Neural progenitor cell (in vitro differentiated cells): Measurements from ENCODE around the gene DNAJA4.

ENCODE experiments used
- CTCF ChIP-seq: fragments of 200-600 bp; sonication (generic); IDR thresholded peaks from 2 replicates; pipeline ENCODE4 v1.5.1; 2017; ENCODE audit warnings: antibody characterized with exemption, mild to moderate bottlenecking
- EZH2 ChIP-seq: fragments of 200-600 bp; sonication (generic); IDR thresholded peaks from 2 replicates; pipeline ENCODE4 v1.6.1; 2017; ENCODE audit warnings: antibody characterized with exemption, mild to moderate bottlenecking, moderate library complexity
- EZH2phosphoT487 ChIP-seq: fragments of 200-600 bp; sonication (generic); IDR thresholded peaks from 2 replicates; pipeline ENCODE4 v1.6.1; 2017; ENCODE audit warnings: antibody characterized with exemption

GRCh38 chr15:78306176-78306774, 41.9 kb downstream of the DNAJA4 start:
- no peak for TF ChIP-seq CTCF
- TF ChIP-seq EZH2phosphoT487 = no peak
- TF ChIP-seq EZH2 = no peak
